GM12878 (cell line): ENCODE measurements around the gene RAB37. TPM values are rescaled to one million over a fixed set of nuclear protein-coding genes. Genes with fewer than 3 reads are reported as not detected.
A peak's percentile ranks its signal among the peaks of the same experiment; 100 is the strongest.

Source experiments
- ATAC-seq: fragments of 200-7000 bp; cut with Tn5 transposase; 3 replicates; pipeline ENCODE4 v1.9.1; 2020; ENCODE audit warnings: mild to moderate bottlenecking, moderate library complexity
- BruUV-seq: library from RNA; stranded (reverse); fragments of 400-500 nt; replicated peaks from 2 replicates; lab custom pipeline; 2021; lab: Mats Ljungman, UMichigan
- CTCF ChIA-PET: fragments of 300-600 bp; sonication (Branson Sonifier 250); formaldehyde crosslinking; extraction: SDS; loops from one replicate; lab custom pipeline; 2021; ENCODE audit warnings: inconsistent platforms; lab: Yijun Ruan, JAX
- POLR2A ChIA-PET: fragments of 350-600 bp; formaldehyde crosslinking; extraction: SDS; loops from one replicate; lab custom pipeline; 2021; ENCODE audit warnings: inconsistent platforms; lab: Charles Lee
- RAD21 ChIA-PET: fragments of 300-600 bp; sonication (Branson Sonifier 250); formaldehyde crosslinking; loops from one replicate; lab custom pipeline; 2023; ENCODE audit warnings: antibody characterized with exemption; ENCODE audit not compliant: unreplicated experiment; lab: Charles Lee
- SMC1A ChIA-PET: fragments of 300-600 bp; sonication (Branson Sonifier 250); formaldehyde crosslinking; loops from one replicate; lab custom pipeline; 2023; ENCODE audit not compliant: unreplicated experiment, uncharacterized antibody; lab: Charles Lee
- DNase-seq: peaks from one replicate; pipeline ENCODE4 v3.0.0-alpha.2; 2011; ENCODE audit warnings: low read depth, low spot score
- FAIRE-seq: peaks from 3 replicates; lab custom pipeline; 2011; peaks lifted over from hg19 to GRCh38; lab: Jason Lieb, UNC
- H2AFZ ChIP-seq: 2 replicates; pipeline ENCODE4 v1.6.0; 2011; ENCODE audit warnings: low read depth, low read length, control low read depth; ENCODE audit not compliant: control insufficient read depth
- H3K27ac ChIP-seq: 2 replicates; pipeline ENCODE4 v1.5.1; 2011; ENCODE audit warnings: control low read depth; ENCODE audit not compliant: control insufficient read depth, insufficient read depth
- H3K27me3 ChIP-seq, 2 experiments: replicated peaks in 1 of 2; 2 replicates each; pipeline versions ENCODE4 v1.6.0 to v1.6.1; 2011; ENCODE audit warnings: low read length in 1 of 2; ENCODE audit not compliant: control insufficient read depth in 2 of 2, insufficient read depth in 2 of 2
- H3K36me3 ChIP-seq, 2 experiments: 2 replicates each; pipeline ENCODE4 v1.5.1; 2011; ENCODE audit warnings: low read length in 1 of 2; ENCODE audit not compliant: control insufficient read depth in 2 of 2, insufficient read depth in 2 of 2
- H3K4me1 ChIP-seq: 2 replicates; pipeline ENCODE4 v1.6.1; 2011; ENCODE audit warnings: mild to moderate bottlenecking, low read length, moderate library complexity, mixed read lengths; ENCODE audit not compliant: control insufficient read depth, insufficient read depth
- H3K4me2 ChIP-seq: 2 replicates; pipeline ENCODE4 v1.6.0; 2011; ENCODE audit warnings: control low read depth; ENCODE audit not compliant: control insufficient read depth, insufficient read depth
- H3K4me3 ChIP-seq: fragments of 200-600 bp; sonication (generic); 2 replicates; pipeline ENCODE4 v1.5.1; 2016
- H3K79me2 ChIP-seq: 2 replicates; pipeline ENCODE4 v1.6.0; 2011; ENCODE audit warnings: low read length; ENCODE audit not compliant: control insufficient read depth, insufficient read depth
- H3K9ac ChIP-seq: 2 replicates; pipeline ENCODE4 v1.8.0; 2011; ENCODE audit warnings: low read length, control low read depth, mixed read lengths; ENCODE audit not compliant: control insufficient read depth, insufficient read depth
- H3K9me3 ChIP-seq: replicated peaks from 3 replicates; pipeline ENCODE4 v1.5.1; 2011; ENCODE audit warnings: mild to moderate bottlenecking, low read length; ENCODE audit not compliant: control insufficient read depth, insufficient read depth
- H4K20me1 ChIP-seq: 2 replicates; pipeline ENCODE4 v1.6.0; 2011; ENCODE audit not compliant: control insufficient read depth, insufficient read depth
- IKZF1 ChIP-seq: fragments of 450-650 bp; conservative IDR thresholded peaks from 2 replicates; pipeline ENCODE4 v1.6.1; 2017; ENCODE audit warnings: antibody characterized with exemption, mild to moderate bottlenecking
- IKZF2 ChIP-seq, 2 experiments: fragments of 450-650 bp; IDR thresholded peaks; 2 replicates each; pipeline ENCODE4 v1.6.1; 2017; ENCODE audit warnings: mild to moderate bottlenecking in 2 of 2, moderate library complexity in 2 of 2
- MEF2A ChIP-seq: IDR thresholded peaks from 2 replicates; pipeline ENCODE4 v1.6.1; 2011; ENCODE audit warnings: low read depth, mild to moderate bottlenecking, low read length, moderate library complexity; ENCODE audit not compliant: insufficient read depth
- RB1 ChIP-seq: fragments of 450-650 bp; formaldehyde crosslinking; IDR thresholded peaks from 2 replicates; pipeline ENCODE4 v1.6.1; 2017; ENCODE audit warnings: mild to moderate bottlenecking, borderline replicate concordance
- RUNX3 ChIP-seq: IDR thresholded peaks from 2 replicates; pipeline ENCODE4 v1.6.1; 2012; ENCODE audit warnings: low read length, inconsistent platforms
- SMAD5 ChIP-seq: IDR thresholded peaks from 2 replicates; pipeline ENCODE4 v1.6.1; 2016; ENCODE audit warnings: antibody characterized with exemption, low read depth
- SMC3 ChIP-seq: IDR thresholded peaks from 2 replicates; pipeline ENCODE4 v1.6.1; 2011; ENCODE audit warnings: low read length, improper control_type of control experiment, borderline replicate concordance
- ZNF217 ChIP-seq: fragments of 450-650 bp; IDR thresholded peaks from 2 replicates; pipeline ENCODE4 v1.6.1; 2017; ENCODE audit warnings: antibody characterized with exemption, mild to moderate bottlenecking
- WGBS: methylation state at CpG from one replicate; pipeline ENCODE4 v1.1.6; 2016; ENCODE audit warnings: low lambda C conversion rate; ENCODE audit not compliant: insufficient replicate concordance, insufficient coverage; ENCODE audit errors: missing lambda C conversion rate; 5-methylcytosine and 5-hydroxymethylcytosine counted together
- in situ Hi-C: fragments of 300-500 bp; cut with MboI; formaldehyde crosslinking; loops from 9 replicates; pipeline ENCODE4 v1.14.3; 2018; ENCODE audit warnings: mixed read lengths
- intact Hi-C: fragments of 100-400 bp; cut with micrococcal nuclease; formaldehyde crosslinking; loops from one replicate; pipeline ENCODE4 v1.14.2; 2022; ENCODE audit not compliant: unreplicated experiment
- polyA plus RNA-seq, 11 experiments: library from polyadenylated mRNA; depleted of rRNA in 4 of 11; unstranded in 6 of 11; stranded (reverse) in 5 of 11; fragments of >200 nt; fragmentation: Nextera tagmentation in 4 of 11; fragmentation: Illumina TruSeq in 1 of 11; extraction: Ambion mirVana in 4 of 11; extraction: Trizol in 1 of 11; gene quantifications; 1 replicate in 1 of 11; 2 replicates in 10 of 11; pipeline versions ENCODE4 v1.2.1 to v1.2.3, GENCODE V29; 2011 to 2016; ENCODE audit warnings: inconsistent platforms in 2 of 11, missing spikeins in 2 of 11, low read depth in 1 of 11
- total RNA-seq, 4 experiments: library from RNA; depleted of rRNA in 3 of 4; stranded (reverse); fragments of >200 nt in 3 of 4; fragmentation: Illumina TruSeq in 1 of 4; extraction: Trizol in 1 of 4; gene quantifications; 2 replicates each; pipeline versions ENCODE4 v1.2.1 to v1.2.3, GENCODE V29; 2013 to 2021
- TF ChIP-seq, protein P1 (sequence below): fragments of 450-650 bp; IDR thresholded peaks from 2 replicates; pipeline ENCODE4 v1.6.1; 2018; ENCODE audit warnings: mild to moderate bottlenecking, low read depth, moderate library complexity; ENCODE audit not compliant: partially characterized antibody
- TF ChIP-seq, protein P2 (sequence below): fragments of 450-650 bp; IDR thresholded peaks from 2 replicates; pipeline ENCODE4 v1.6.1; 2017; ENCODE audit warnings: antibody characterized with exemption, mild to moderate bottlenecking, moderate library complexity
- TF ChIP-seq, protein P3 (sequence below): IDR thresholded peaks from 2 replicates; pipeline ENCODE4 v1.6.1; 2012; ENCODE audit warnings: low read depth, low read length, improper control_type of control experiment

The RAB37 gene
- total and polyA plus RNA-seq, 10 of the 15 experiments (the other 5 are each of a cell fraction or from before 2014, with no cell fraction given), result 0.48 to 5.6 (median 1.7) TPM

DNA sequence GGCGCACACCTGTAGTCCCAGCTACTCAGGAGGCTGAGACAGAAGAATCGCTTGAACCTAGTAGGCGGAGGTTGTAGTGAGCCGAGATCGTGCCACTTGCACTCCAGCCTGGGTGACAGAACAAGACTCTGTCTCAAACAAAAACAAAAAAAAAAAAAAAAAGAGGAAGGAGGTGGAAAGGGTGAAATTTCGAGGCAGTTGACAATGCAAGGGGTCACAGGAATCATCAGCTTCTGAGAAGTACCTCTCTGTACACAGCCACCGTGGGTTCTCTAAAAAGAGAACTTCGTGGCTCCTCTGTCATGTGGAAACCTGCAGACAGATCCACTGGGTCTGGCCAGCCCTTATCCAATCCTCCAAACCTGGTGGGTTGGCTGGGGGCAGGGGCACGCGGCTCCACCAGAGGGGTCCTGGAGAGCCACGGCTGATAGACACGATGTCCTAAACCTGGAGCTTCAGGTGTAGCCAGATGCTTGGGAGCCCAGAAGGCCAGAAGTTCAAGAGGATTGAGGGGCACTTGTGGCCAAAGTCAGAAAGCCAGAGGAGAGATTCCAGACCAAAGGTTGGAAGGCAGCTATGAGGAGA is 23.8 kb upstream of the RAB37 start:
- DNase-seq, result no peak

DNA sequence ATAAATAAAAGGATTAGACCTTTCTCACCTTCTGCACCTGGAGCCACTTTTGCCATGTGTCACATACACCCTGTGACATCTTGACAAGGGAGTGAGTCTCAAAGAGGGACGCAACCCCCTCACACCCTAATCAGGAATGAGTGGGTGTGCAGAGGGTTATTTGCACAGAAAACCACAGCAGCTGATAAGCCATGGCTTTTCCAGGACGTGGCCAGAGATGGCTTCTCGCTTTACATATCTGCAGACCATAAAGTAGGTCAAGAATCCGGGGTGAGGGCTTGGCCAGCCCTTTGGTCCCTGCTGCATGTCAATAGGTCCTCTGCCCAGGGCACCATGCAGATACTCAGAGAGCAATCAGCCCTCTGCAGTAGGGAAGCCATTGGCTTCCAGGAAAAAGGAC is 21.9 kb upstream of the RAB37 start:
- H3K9me3 ChIP-seq, result no peaks in the 10 kb centered on the region
- ATAC-seq, result no peak
- SMC1A ChIA-PET, result interaction anchor here (1.1 kb wide), 1 partner anchor 23 kb away, joined by 4 read pairs; no protein-coding TSS in a partner anchor
- peaks cover 3% of the 10 kb centered on the region for H3K4me1 ChIP-seq
- H3K27me3 ChIP-seq, result peaks cover 2 to 3% of the 10 kb centered on the region in 2 experiments; a peak in 1 of 4 replicates
- H3K4me3 ChIP-seq, result no peak overlapping the region
- CTCF ChIA-PET, result interaction anchor here (0.9 kb wide), 1 partner anchor 58 kb away, joined by 3 read pairs; no protein-coding TSS in a partner anchor
- DNase-seq, result no peak
- BruUV-seq, result no TSS peak
- no peak overlapping the region for H3K4me2 ChIP-seq
- intact Hi-C loops (no loop called here), in situ Hi-C loops (no loop called here)
- no peak overlapping the region for H2AFZ ChIP-seq
- POLR2A ChIA-PET, result no interaction called here
- H3K9ac ChIP-seq, result no peak overlapping the region
- H3K79me2 ChIP-seq, result no peaks in the 10 kb centered on the region
- H4K20me1 ChIP-seq, result no peaks in the 10 kb centered on the region
- no peaks in the 10 kb centered on the region for H3K36me3 ChIP-seq
- H3K27ac ChIP-seq, result no peak overlapping the region
- TF ChIP-seq IKZF1, result peak; percentile 63; the same call in 1 of the 2 replicates
- peak in 1 of 2 experiments; percentile 21; a peak in 2 of 4 replicates for TF ChIP-seq IKZF2 (IDR thresholded peaks at IDR 0.05)
- peak; percentile 70 for TF ChIP-seq RUNX3
- TF ChIP-seq, protein P1, sequence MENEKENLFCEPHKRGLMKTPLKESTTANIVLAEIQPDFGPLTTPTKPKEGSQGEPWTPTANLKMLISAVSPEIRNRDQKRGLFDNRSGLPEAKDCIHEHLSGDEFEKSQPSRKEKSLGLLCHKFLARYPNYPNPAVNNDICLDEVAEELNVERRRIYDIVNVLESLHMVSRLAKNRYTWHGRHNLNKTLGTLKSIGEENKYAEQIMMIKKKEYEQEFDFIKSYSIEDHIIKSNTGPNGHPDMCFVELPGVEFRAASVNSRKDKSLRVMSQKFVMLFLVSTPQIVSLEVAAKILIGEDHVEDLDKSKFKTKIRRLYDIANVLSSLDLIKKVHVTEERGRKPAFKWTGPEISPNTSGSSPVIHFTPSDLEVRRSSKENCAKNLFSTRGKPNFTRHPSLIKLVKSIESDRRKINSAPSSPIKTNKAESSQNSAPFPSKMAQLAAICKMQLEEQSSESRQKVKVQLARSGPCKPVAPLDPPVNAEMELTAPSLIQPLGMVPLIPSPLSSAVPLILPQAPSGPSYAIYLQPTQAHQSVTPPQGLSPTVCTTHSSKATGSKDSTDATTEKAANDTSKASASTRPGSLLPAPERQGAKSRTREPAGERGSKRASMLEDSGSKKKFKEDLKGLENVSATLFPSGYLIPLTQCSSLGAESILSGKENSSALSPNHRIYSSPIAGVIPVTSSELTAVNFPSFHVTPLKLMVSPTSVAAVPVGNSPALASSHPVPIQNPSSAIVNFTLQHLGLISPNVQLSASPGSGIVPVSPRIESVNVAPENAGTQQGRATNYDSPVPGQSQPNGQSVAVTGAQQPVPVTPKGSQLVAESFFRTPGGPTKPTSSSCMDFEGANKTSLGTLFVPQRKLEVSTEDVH, result no peak
- TF ChIP-seq SMAD5, result no peak
- TF ChIP-seq, protein P2, sequence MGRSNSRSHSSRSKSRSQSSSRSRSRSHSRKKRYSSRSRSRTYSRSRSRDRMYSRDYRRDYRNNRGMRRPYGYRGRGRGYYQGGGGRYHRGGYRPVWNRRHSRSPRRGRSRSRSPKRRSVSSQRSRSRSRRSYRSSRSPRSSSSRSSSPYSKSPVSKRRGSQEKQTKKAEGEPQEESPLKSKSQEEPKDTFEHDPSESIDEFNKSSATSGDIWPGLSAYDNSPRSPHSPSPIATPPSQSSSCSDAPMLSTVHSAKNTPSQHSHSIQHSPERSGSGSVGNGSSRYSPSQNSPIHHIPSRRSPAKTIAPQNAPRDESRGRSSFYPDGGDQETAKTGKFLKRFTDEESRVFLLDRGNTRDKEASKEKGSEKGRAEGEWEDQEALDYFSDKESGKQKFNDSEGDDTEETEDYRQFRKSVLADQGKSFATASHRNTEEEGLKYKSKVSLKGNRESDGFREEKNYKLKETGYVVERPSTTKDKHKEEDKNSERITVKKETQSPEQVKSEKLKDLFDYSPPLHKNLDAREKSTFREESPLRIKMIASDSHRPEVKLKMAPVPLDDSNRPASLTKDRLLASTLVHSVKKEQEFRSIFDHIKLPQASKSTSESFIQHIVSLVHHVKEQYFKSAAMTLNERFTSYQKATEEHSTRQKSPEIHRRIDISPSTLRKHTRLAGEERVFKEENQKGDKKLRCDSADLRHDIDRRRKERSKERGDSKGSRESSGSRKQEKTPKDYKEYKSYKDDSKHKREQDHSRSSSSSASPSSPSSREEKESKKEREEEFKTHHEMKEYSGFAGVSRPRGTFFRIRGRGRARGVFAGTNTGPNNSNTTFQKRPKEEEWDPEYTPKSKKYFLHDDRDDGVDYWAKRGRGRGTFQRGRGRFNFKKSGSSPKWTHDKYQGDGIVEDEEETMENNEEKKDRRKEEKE, result no peak
- TF ChIP-seq, all 136 proteins: peak for 3
- 0% methylated on average over 4 of the region's 4 CpGs for WGBS
- RAD21 ChIA-PET, result no interaction called here
- FAIRE-seq, result no peak

More for the DNA sequence above, 23.8 kb upstream of the RAB37 start:
- ChIA-PET POLR2A (interaction anchor here (0.7 kb wide), 1 partner anchor 96 kb away, joined by 3 read pairs; no protein-coding TSS in a partner anchor), SMC1A (no interaction called here), CTCF (interaction anchor here (1.5 kb wide), 1 partner anchor 56 kb away, joined by 5 read pairs; no protein-coding TSS in a partner anchor)
- no peak overlapping the region for H3K27ac ChIP-seq
- WGBS, result 36% methylated on average over 12 of the region's 12 CpGs
- no TSS peak for BruUV-seq
- intact Hi-C loops, result no loop called here
- H3K79me2 ChIP-seq, result no peaks in the 10 kb centered on the region
- H3K4me1 ChIP-seq, result peaks cover 3% of the 10 kb centered on the region
- no peak overlapping the region for H3K4me3 ChIP-seq
- H4K20me1 ChIP-seq, result no peaks in the 10 kb centered on the region
- H3K9ac ChIP-seq, result no peak overlapping the region
- in situ Hi-C loops, result no loop called here
- H3K36me3 ChIP-seq, result no peaks in the 10 kb centered on the region
- H3K27me3 ChIP-seq, result peaks cover 2 to 3% of the 10 kb centered on the region in 2 experiments; a peak in 1 of 4 replicates
- H2AFZ ChIP-seq, result no peak overlapping the region
- no peak for ATAC-seq
- no peak overlapping the region for H3K4me2 ChIP-seq
- no peaks in the 10 kb centered on the region for H3K9me3 ChIP-seq
- TF ChIP-seq RB1 (no peak), MEF2A (no peak), SMC3 (no peak), ZNF217 (no peak)
- TF ChIP-seq, protein P3, sequence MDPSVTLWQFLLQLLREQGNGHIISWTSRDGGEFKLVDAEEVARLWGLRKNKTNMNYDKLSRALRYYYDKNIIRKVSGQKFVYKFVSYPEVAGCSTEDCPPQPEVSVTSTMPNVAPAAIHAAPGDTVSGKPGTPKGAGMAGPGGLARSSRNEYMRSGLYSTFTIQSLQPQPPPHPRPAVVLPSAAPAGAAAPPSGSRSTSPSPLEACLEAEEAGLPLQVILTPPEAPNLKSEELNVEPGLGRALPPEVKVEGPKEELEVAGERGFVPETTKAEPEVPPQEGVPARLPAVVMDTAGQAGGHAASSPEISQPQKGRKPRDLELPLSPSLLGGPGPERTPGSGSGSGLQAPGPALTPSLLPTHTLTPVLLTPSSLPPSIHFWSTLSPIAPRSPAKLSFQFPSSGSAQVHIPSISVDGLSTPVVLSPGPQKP, result no peak
- TF ChIP-seq, all 136 proteins: peak for 0
- FAIRE-seq, result no peak
- RAD21 ChIA-PET, result no interaction called here
